D721Med (cell line): Measurements from ENCODE around the gene ACSL5.

Experiments used
- DNase-seq: peaks from one replicate; pipeline ENCODE4 v3.0.0; 2011; ENCODE audit warnings: low spot score; ENCODE audit not compliant: insufficient read length
- FAIRE-seq: peaks from 2 replicates; lab custom pipeline; 2011; peaks lifted over from hg19 to GRCh38; lab: Jason Lieb, UNC
- TF ChIP-seq, protein P1 (sequence below): IDR thresholded peaks from 2 replicates; pipeline ENCODE4 v1.5.1; 2012; ENCODE audit warnings: mild to moderate bottlenecking, control low read depth; ENCODE audit not compliant: insufficient read depth; ENCODE audit errors: missing control alignments

The ACSL5 gene

DNA sequence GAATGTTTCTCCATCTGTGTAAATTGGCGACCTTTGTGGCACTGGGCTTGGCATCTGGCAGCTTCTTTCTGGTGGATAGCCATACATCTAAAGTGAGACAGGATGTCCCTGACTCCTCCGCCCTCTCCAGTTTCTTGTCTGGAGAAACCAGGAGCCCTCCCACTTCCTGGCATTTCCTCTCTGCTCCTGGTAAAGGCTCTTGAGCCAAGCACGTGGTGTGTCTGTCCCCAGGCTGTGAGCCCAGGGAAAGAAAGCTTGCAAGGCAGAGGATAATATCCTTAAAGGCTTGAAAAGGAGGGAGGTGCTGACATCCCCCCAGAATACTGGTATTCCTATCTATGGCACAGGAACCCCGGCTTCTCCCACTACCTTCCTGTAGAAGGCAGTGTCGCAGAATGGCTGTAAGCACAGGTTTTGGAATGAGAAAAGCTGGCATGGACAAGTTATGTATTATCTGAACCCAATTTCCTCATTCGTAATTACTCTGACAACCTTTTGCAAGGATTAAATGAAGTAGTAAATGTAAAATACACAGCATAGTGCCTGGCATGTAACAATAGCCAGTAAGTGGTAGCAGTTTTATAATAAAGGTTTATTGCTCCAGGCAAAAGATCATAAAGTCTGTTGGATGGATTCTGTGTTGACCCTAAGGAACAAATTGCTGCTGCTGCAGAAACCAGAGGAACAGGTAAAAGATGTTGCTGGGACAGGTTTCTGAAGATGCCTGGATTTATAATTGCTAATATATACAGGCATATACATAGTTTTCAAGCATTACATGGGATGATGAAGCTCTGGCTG is 11.8 kb upstream of the ACSL5 start:
- TF ChIP-seq, protein P1, sequence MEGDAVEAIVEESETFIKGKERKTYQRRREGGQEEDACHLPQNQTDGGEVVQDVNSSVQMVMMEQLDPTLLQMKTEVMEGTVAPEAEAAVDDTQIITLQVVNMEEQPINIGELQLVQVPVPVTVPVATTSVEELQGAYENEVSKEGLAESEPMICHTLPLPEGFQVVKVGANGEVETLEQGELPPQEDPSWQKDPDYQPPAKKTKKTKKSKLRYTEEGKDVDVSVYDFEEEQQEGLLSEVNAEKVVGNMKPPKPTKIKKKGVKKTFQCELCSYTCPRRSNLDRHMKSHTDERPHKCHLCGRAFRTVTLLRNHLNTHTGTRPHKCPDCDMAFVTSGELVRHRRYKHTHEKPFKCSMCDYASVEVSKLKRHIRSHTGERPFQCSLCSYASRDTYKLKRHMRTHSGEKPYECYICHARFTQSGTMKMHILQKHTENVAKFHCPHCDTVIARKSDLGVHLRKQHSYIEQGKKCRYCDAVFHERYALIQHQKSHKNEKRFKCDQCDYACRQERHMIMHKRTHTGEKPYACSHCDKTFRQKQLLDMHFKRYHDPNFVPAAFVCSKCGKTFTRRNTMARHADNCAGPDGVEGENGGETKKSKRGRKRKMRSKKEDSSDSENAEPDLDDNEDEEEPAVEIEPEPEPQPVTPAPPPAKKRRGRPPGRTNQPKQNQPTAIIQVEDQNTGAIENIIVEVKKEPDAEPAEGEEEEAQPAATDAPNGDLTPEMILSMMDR: no peak
- FAIRE-seq (no peak), DNase-seq (no peak)

DNA sequence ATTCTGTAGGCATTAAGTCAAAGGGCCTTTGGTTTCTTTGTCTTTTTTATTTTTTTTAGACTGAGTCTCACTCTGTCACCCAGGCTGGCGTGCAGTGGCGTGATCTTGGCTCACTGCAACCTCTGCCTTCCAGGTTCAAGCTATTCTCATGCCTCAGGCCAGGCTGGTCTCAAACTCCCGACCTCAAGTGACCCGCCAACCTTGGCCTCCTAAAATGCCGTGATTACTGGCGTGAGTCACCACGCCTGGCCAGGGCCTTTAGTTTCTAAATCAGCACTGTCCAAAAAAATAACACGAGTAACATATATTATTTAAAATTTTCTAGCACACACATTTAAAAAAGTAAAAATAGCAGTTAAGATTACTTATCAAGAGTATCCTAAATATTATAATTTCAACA is 11.1 kb upstream of the ACSL5 start:
- FAIRE-seq (no peak), DNase-seq (no peak)
- TF ChIP-seq, protein P1: no peak

DNA sequence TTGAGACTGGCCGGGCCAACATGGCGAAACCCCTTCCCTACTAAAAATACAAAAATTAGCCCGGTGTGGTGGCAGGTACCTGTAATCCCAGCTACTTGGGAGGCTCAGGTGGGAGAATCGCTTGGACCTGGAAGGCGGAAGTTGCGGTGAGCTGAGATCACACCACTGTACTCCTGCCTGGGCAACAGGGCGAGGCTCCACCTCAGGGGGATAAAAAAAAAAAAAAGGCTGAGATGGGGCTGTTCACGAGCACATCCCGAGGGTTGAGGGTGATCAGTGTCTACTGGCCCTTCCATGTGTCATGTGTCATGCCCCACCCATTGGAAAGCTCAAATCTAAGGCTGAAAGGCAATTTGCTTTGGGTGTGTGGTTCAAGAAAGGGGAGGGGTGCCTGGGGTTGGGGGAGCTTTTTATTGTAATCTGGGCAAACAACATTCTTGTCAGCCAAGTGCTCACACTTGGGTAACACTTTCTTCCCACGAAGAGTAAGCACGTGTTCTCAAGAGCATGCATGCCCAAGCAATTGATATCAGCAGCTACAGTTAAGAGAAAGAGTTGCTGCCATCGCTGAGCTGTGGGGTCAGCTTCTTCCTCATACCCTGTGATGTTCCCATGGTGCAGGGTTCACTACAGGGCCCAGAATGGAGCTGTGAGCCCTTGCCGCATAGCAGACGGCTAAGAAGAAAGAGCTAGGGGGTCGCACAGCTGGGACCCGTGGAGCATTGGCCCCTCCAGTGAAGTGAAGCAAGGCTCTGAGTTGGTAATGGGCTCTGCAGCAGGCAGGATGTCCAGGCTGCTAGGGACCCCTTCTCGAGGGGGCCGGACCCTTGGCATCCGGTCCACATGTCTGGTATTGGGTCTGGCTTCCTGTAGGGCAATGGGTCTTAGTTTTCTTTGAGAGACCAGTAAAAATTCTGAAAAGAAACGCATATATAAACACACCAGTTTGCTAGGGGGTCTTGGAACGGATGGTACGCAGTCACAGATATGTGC is 9.9 kb upstream of the ACSL5 start:
- DNase-seq (no peak), FAIRE-seq (no peak)
- TF ChIP-seq, protein P1: no peak

DNA sequence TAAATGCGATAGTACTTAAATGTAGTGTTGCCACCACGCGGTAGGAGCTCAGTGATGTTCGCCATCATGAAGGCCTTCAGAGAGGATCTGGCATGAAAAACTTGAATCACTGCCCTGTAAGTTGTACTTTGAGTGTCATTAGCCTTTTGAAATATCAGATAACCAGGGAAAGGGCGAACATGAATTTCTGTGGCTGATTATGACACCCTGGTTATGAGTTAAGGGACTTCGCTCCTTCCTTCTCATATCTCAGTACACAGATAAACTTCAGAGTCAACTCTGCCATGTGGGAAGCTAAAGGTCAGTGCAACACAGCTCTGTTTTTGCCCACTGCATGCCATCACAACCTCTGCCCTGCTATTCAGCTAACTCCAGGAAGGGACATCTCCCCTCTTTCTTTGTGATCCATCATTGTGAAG is 8.9 kb upstream of the ACSL5 start:
- DNase-seq (no peak), FAIRE-seq (no peak)
- TF ChIP-seq, protein P1: no peak

DNA sequence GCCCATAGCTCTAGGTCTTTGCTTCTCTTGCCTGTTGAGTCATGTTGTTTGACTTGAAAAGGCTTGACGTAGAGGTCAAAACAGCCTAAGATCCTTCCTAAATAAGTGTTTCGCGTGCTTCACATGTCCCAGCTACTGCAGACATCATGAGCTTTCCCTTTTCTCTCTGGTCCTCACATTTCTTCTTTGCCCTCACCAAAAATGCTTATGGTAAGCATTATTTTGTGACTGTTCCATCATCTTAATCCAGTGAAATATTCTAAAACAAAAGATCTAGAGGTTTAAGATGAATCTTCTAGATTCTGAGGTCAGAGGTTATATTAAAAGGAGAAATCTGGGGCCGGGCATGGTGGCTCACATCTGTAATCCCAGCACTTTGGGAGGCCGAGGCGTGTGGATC is 8.5 kb upstream of the ACSL5 start:
- DNase-seq: no peak
- FAIRE-seq: no peak
- TF ChIP-seq, protein P1: no peak

DNA sequence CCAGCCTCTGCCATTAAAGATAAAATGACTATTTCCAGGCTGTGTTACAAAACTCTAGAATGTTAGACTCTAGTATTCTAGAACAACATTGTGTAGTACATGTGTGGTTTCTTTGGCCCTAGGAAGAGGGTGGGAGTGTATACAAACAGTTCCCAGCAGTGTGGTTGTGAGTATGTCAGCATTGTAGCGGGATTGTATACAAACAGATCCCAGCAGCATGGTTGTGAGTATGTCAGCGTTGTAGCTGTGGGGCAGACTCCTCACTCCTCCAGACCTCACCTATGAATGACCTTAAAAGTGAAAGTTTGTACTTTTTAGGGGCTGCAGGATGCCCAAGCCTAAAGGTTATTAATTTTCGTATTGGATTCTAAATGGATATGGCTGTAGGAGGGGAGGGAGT is 6.9 kb upstream of the ACSL5 start:
- TF ChIP-seq, protein P1: no peak
- no peak for DNase-seq
- FAIRE-seq: no peak
